GM19372 (cell line): ENCODE data around the gene CDKN1C.

Experiments
- ATAC-seq: cut with Tn5 transposase; IDR thresholded peaks from one replicate; pipeline ENCODE4 v1.9.1; 2021; ENCODE audit warnings: mild to moderate bottlenecking, low read depth, moderate library complexity; ENCODE audit not compliant: unreplicated experiment

Gene CDKN1C

GRCh38 chr11:2853401-2853800, 32.2 kb downstream of the CDKN1C start:
- ATAC-seq = no peak

- ATAC-seq = no peak
These were observed 35.4 kb downstream of the CDKN1C start for GRCh38 chr11:2849994-2850770.

- no peak for ATAC-seq
These were observed 37.1 kb downstream of the CDKN1C start for GRCh38 chr11:2848497-2848896.

- ATAC-seq = no peak
These were observed 38.0 kb downstream of the CDKN1C start for GRCh38 chr11:2847561-2847960.

- no peak for ATAC-seq
These were observed 39.1 kb downstream of the CDKN1C start for GRCh38 chr11:2846470-2846869.

DNA sequence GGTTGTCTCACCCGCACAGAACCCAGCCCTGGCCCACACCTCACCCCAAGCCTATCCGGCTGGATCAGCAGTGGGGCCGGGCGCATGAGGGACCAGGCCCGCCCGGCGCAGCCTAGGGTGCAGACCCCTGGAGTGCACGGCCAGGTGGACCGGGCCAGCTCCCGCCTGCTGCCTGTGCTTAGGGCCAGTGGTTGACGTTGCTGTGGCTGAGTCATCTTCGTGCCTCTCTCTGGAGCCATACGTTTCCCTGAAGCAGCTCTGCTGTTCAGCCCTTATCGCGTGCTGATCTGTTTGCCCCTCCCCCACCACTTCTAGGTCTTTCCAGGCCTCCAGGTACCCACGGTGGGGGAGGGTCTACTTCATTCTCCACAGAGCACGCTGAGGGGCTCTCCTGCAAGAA, 39.5 kb downstream of the CDKN1C start:
- no peak for ATAC-seq

DNA sequence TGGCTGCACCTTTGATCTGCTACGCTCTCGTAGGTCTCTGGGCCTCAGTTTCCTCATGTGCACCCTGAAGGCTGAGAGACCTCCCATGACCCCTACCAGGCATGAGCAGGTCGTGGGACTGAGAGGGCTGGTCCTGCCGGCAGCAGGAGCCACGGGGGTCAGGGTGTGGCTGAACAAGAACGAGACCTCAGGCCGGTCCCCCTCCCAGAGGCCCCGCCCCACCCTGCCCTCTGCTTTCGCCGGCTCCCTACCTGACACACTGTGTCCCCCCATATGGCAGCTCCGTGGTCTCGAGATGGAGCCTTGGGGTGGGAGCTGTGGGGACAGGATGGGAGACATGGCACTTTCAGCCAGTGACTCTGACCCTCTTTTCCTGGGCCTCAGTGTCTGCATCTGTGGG, 40.6 kb downstream of the CDKN1C start:
- ATAC-seq = no peak

DNA sequence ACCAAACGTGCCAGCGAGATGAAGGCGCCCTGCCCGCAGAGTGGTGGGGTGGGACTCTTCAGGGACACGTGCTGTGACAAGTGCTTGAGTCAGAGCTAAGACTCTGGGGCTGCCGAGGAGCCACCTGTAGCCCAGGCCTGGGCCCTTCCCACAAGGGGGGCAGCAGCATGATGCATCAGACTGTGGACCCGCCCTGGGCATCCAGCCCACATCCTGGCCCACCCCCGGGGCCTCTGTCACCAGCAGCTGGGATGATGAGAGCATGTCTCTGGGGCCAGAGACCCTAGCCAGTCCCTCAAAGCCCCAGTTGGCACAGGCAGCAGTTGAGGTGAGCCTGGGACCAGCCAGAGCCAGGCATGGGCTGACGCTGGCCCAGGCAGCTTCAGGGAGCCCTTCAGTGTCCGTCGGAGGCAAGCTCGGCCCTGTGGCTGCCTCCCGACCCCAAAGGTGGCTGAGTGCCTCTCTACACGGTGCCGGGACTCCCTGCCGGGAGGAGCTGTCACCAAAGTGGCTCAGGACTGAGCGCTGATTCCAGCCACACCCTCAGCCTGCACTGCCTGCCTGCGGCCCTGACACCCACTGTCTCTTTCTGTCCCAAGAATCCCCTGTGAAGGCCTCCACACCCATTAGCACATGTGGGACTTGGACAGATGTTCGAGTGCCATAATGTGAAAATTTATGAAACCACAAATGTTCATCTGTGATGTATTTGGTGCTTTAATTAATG, 41.3 kb downstream of the CDKN1C start:
- no peak for ATAC-seq

DNA sequence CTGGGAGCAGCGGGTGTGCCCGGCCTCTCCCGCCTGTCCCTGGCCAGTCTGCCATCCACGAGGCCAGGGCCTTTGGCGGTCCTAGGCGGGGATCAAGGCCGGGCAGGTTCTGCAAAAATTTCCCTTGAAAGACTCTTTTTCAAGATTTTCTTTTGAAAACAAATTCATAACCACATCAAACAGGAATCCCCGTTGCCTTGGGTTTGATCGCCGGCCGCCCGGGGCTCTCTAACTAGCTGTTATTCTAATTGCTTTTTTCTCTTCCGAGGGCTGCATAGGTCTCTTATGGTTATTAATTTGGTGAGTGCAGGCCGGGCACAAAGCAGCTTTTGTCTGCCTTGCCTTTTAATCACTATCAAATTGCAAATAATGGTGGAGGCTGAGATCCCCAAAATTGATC, 42.0 kb downstream of the CDKN1C start:
- ATAC-seq = no peak

GRCh38 chr11:2842876-2843275, 42.7 kb downstream of the CDKN1C start:
- no peak for ATAC-seq

DNA sequence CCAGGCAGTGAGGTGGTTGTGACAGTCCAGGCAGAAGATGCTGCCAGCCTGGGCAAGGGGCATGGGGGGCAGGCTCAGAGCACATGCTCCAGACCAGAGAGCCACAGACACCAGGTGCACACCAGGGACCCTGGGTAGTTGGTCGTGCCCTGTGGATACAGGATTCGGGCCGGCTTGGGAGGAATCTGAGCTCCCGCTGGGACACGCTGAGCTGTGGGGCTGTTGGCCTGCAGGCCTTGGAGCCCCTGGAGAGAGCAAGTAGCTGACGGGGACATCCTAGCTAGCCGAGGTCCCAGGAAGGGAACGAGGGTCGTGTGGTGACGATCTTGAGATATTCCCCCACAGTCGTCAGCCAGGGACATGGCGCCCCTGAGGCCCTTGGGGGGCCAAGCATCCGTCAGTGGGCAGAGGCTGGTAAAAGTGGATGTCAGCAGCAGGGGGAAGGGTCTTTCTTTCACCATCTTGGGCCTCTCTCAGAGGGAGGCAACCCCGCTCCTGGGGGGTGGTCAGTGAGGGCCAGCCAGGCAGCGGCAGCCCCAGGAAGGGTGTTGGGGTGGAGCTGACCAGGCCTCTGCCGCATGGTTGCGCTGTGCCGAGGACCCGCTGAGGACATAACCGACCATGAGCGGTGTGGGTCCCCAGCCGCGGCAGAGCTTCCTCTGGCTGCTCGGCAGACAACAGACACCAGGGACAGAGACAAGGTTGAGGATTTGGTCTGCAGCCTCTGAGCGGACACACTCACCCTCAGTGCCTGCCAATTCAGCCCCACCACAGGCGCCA, 44.0 kb downstream of the CDKN1C start:
- ATAC-seq = no peak

DNA sequence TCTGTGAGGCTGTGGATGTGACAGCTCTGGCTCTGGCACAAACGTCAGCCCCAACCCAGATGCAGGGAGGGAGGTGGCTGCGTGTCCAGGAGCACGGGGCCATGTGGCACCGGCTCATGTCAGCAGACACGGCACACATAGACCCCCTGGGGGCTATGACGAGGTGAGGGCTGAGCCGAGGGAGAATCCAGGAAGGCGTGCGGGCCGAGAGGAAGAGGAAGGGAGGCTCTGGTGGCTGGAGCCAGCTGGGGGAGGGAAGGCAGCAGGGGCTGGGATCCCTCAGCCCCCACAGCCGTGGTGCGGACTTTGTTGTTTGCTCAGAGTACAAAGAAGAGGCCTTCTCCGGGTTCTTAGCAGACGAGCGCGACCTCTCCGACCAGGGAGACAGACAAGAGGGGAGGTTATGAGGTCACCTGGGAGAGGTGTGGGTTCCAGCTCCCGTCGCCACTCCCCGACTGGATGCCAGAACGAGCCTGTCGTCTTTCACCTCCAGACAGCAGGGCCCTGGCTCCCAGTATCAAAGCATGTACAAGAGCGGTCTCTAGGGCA, 46.1 kb downstream of the CDKN1C start:
- ATAC-seq = no peak

GRCh38 chr11:2838676-2839294, 46.8 kb downstream of the CDKN1C start:
- no peak for ATAC-seq

DNA sequence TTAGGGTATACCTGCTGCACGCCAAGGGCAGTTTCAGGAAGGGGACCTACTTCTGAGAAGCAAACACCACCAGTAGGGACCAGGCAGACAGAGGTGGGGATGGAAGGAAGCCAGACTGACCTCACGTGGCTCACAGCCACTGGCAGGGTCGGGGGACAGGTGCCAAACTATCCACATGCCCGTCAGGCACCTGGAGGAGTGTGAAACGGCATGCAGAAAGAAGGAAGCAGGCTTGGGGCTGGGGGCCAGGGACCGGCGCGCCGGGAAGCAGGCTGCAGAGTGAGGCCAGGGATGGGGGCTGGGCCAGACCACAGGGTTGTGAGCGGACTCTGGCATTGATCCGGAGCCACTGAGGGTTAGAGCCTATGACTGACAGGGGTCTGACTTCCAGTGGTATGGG, 47.5 kb downstream of the CDKN1C start:
- ATAC-seq = no peak

DNA sequence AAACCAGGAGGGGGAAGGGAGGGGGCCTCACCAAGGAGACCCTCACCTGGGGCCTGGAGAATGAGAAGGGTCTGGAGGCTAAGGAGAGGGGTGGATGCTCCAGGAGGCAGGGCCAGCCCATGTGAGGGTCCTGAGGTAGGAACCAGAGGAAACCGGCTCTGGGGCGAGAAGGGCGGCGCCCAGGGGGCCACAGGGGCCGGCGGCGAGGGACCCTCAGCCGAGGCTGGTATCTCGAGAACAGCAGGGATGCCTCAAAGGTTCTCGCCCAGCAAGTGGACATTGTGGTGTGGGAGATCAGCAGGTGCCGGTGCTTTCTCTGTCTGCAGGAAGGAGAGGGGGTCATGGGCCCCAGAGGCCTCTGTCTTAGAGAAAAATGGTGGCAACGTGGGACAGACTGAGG, 47.9 kb downstream of the CDKN1C start:
- no peak for ATAC-seq

GRCh38 chr11:2837096-2837601, 48.4 kb downstream of the CDKN1C start:
- ATAC-seq = no peak

DNA sequence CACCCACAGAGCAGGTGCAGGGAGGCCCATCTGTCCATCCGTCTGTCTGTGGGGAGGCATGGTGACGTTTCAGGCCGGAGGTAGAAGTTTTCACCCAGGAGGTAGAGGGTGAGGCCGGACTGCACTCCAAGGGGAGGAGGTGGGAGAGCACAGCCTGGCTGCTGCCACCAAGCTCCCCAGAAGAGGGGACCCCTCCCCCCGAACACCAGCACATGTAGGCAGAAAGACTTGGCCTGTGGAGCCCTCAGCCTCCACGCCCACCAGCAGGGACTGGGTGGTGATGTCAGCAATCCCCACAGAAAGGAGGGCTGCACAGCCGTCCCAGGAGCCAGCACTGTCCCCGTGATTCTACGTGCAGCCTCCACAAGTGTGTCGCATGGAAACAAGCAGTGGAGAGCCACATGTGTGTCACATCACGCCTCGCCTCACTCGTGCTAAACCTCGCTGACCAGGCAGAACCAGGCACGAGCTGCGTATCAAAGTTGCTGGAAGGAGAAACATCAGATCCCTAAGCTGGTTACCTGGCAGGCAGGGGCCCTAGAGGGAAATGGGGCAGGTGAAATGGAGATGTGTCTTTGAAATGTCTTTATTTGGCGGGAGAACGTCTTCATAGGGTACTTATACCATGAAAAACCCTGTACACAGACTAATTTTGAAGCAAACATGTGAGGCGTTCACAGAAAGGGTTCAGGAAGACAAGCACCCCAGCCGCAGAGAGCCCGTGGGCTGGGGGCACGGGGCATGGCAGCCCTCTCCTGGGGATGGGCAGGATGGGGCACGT, 49.1 kb downstream of the CDKN1C start:
- ATAC-seq = no peak

DNA sequence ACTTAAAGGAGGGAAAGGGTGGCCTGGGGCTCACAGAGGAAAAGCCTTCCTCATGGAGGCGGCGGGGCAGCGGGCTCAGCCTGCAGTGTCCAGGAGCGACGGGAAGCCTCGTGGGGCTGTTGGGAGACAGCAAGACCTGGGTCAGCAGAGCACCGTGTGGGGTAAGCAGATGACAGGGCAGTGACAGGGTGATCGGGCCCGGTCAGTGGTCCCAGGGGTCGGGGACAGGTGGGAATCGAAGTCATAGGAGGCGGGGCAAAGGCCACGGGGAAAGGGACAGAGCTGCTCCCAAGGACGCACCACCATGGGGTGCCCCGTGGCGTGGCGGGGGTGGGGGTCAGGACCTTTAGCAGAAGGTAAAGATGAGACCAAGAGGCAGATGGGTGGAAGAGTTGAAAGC, 49.8 kb downstream of the CDKN1C start:
- ATAC-seq = no peak

DNA sequence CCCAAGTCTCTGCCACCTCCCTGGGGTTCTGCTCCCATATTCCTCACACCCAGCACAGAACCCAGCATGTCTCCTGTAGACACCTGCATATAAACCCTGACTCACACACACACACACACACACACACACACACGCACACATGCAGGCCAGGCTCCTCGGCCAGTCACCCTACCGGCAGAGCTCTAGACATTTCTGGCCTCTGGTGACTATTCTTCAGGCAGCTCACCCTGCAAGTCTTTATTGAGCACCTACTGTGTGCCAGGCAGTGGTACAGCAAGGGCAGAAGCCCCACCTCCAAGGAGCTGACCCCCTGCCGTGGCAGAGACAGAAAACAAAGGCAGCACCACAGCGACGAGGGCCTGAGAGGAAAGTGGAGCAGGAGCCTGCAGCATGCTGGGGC, 50.3 kb downstream of the CDKN1C start:
- ATAC-seq = no peak
